Kidney (tissue), 14 donors: ENCODE results near the gene NXPH1. TPM values are rescaled to one million over a fixed set of nuclear protein-coding genes. Genes with fewer than 3 reads are reported as not detected.

Experiments
- DNase-seq, 5 donors: peaks; one replicate each; pipeline ENCODE4 v3.0.0-alpha.2; 2013 to 2020
- FAIRE-seq: peaks from 2 replicates; lab custom pipeline; 2012; peaks lifted over from hg19 to GRCh38; lab: Jason Lieb, UNC
- H3K27ac ChIP-seq, 2 donors: one replicate each; pipeline ENCODE4 v1.7.0; 2013; ENCODE audit warnings: low read depth in 2 of 2, low read length in 2 of 2, inconsistent platforms in 1 of 2
- H3K27me3 ChIP-seq: one replicate; pipeline ENCODE4 v1.7.1; 2013; ENCODE audit warnings: low read length, inconsistent platforms; ENCODE audit not compliant: control insufficient read depth, insufficient read depth
- H3K36me3 ChIP-seq, 3 donors: one replicate each; pipeline versions ENCODE4 v1.7.0 to v1.7.1; 2013; ENCODE audit warnings: low read length in 3 of 3, control low read depth in 1 of 3, inconsistent platforms in 1 of 3; ENCODE audit not compliant: insufficient read depth in 3 of 3, control insufficient read depth in 2 of 3
- H3K4me1 ChIP-seq, 3 donors: one replicate each; pipeline versions ENCODE4 v1.7.0 to v1.7.1; 2013; ENCODE audit warnings: low read length in 3 of 3, inconsistent platforms in 1 of 3, low read depth in 1 of 3; ENCODE audit not compliant: control insufficient read depth in 2 of 3, insufficient read depth in 2 of 3
- H3K4me3 ChIP-seq, 3 donors: one replicate each; pipeline versions ENCODE4 v1.7.0 to v1.8.1; 2013; ENCODE audit warnings: low read length in 3 of 3, control low read depth in 1 of 3, inconsistent platforms in 1 of 3
- H3K9ac ChIP-seq, 3 donors: one replicate each; pipeline versions ENCODE4 v1.7.0 to v1.7.1; 2013; ENCODE audit warnings: low read length in 3 of 3, control low read depth in 1 of 3, inconsistent platforms in 1 of 3
- H3K9me3 ChIP-seq, 3 donors: one replicate each; pipeline versions ENCODE4 v1.7.0 to v1.7.1; 2013; ENCODE audit warnings: low read length in 3 of 3, control low read depth in 1 of 3, inconsistent platforms in 1 of 3; ENCODE audit not compliant: control insufficient read depth in 2 of 3, insufficient read depth in 1 of 3
- CTCF ChIP-seq: IDR thresholded peaks from 3 replicates; pipeline ENCODE4 v1.5.1; 2012; ENCODE audit warnings: mild to moderate bottlenecking, moderate library complexity, borderline replicate concordance; ENCODE audit not compliant: insufficient read depth; ENCODE audit errors: extremely low read depth
- intact Hi-C: fragments of 100-400 bp; cut with DNase I; formaldehyde crosslinking; loops from one replicate; pipeline ENCODE4 v1.11.1; 2022
- polyA plus RNA-seq: library from polyadenylated mRNA; stranded (reverse); fragments of 350-450 nt; fragmentation: Illumina TruSeq; extraction: RNeasy Lipid Tissue Mini Kit (QIAGEN cat#74804); gene quantifications from one replicate; pipeline ENCODE4 v1.2.3, GENCODE V29; 2014; ENCODE audit warnings: low read depth, low replicate concordance; ENCODE audit not compliant: insufficient read depth
- total RNA-seq: library from RNA; stranded (reverse); fragmentation: NEBNext Ultra II Directional; extraction: Animal tissue kit (Norgen Biotek cat#: 25700); gene quantifications from one replicate; pipeline ENCODE4 v1.2.1, GENCODE V29; 2021
- donor health status: control.
- donor health status: control.
- donor health status: control.
- donor health status: control.
- donor health status: control.
- donor health status: DM: yes; HTN: yes; CAD: no.
- donor health status: Normal renal cell carcinoma (clear cell type).

The NXPH1 gene
- total and polyA plus RNA-seq, 2 donors from 2014 or later = not detected

GRCh38 chr7:8514781-8515519, 81.5 kb downstream of the NXPH1 start:
- TF ChIP-seq CTCF = no peak
- FAIRE-seq (no peak), DNase-seq (peak in 2 of 5 donors; percentile 35 to 78)
- no peaks in the 10 kb centered on the region for H3K36me3 ChIP-seq
- intact Hi-C loops = no loop called here
- H3K9me3 ChIP-seq = no peaks in the 10 kb centered on the region
- no peaks in the 10 kb centered on the region for H3K4me1 ChIP-seq
- no peak overlapping the region for H3K4me3 ChIP-seq
- no peak overlapping the region for H3K9ac ChIP-seq
- H3K27ac ChIP-seq = no peak overlapping the region
- no peaks in the 10 kb centered on the region for H3K27me3 ChIP-seq

GRCh38 chr7:8515640-8516185, 82.3 kb downstream of the NXPH1 start:
- Histone ChIP-seq H3K4me1 (no peaks in the 10 kb centered on the region), H3K4me3 (no peak overlapping the region), H3K9me3 (no peaks in the 10 kb centered on the region), H3K27ac (no peak overlapping the region), H3K36me3 (no peaks in the 10 kb centered on the region), H3K9ac (no peak overlapping the region), H3K27me3 (no peaks in the 10 kb centered on the region)
- DNase-seq (peak in 1 of 5 donors; percentile 7), FAIRE-seq (no peak)
- TF ChIP-seq CTCF = no peak
- intact Hi-C loops = no loop called here

GRCh38 chr7:8516976-8517375, 83.6 kb downstream of the NXPH1 start:
- FAIRE-seq (no peak), DNase-seq (no peak)
- H3K36me3 ChIP-seq = no peaks in the 10 kb centered on the region
- no peaks in the 10 kb centered on the region for H3K9me3 ChIP-seq
- no peak overlapping the region for H3K9ac ChIP-seq
- H3K27ac ChIP-seq = no peak overlapping the region
- no peaks in the 10 kb centered on the region for H3K4me1 ChIP-seq
- H3K27me3 ChIP-seq = no peaks in the 10 kb centered on the region
- no peak for TF ChIP-seq CTCF
- intact Hi-C loops = no loop called here
- H3K4me3 ChIP-seq = no peak overlapping the region

DNA sequence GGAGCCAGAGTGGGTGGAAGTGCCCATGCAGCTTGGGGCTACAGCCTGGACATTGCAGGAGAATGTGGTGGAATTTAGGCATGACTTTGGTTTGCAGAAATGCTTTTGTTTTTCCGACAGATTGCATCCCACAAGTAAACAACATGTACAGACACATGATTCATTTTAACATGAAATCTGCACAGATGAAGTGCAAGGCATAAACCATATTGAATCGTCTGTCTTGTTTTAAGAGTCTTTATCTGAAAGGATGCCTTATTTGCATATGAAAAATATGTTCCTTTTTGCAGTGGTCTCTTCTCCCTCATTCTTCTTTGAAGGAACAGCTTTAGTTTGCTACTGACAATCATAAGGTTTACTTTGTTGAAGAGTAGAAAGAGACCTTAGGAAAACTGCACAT, 94.9 kb downstream of the NXPH1 start:
- no peak for DNase-seq
- no peak for FAIRE-seq
- Histone ChIP-seq H3K9me3 (no peaks in the 10 kb centered on the region), H3K36me3 (no peaks in the 10 kb centered on the region), H3K4me3 (no peak overlapping the region), H3K27ac (no peak overlapping the region), H3K9ac (no peak overlapping the region), H3K4me1 (no peaks in the 10 kb centered on the region), H3K27me3 (no peaks in the 10 kb centered on the region)
- intact Hi-C loops = no loop called here
- TF ChIP-seq CTCF = no peak
